Measurements from ENCODE around the gene GGACT.

GGACT gene

DNA sequence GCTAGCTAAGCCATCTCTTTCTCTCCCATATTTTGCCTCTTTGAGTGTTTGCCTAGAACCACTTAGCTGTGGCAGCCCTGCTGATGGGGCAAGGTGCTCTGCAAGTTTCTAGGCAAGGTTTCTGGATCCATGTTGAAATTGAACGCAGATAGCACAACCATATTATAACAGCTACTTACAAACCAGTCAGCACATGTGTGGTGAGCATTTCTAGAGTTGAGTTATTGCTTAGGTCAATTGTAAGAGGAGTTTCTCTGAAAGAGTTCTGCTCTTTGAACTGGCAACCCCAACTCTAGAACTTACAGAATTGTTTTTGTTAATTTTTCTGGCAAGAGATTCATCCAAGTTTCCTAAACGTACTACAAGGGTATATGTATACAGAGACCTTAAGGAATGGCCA is 103.3 kb downstream of the GGACT start:
- no peak overlapping the region for H3K9ac ChIP-seq (ENCODE audit: low read depth in 1 of 2, low read length in 2 of 2)
- H3K4me1 ChIP-seq (ENCODE audit: control insufficient read depth in 2 of 2, insufficient read depth in 2 of 2, low read length in 2 of 2): peaks cover 0 to 4% of the 10 kb centered on the region in 2 donors
- H3K27ac ChIP-seq (ENCODE audit: low read depth in 2 of 2, low read length in 2 of 2): no peak overlapping the region
- H3K27me3 ChIP-seq (ENCODE audit: control insufficient read depth in 2 of 2, insufficient read depth in 2 of 2, low read length in 2 of 2): no peaks in the 10 kb centered on the region
- no peaks in the 10 kb centered on the region for H3K36me3 ChIP-seq (ENCODE audit: control insufficient read depth in 2 of 2, insufficient read depth in 2 of 2, low read length in 2 of 2)
- H3K4me3 ChIP-seq (ENCODE audit: low read length in 2 of 2): no peak overlapping the region
- H3K9me3 ChIP-seq (ENCODE audit: control insufficient read depth in 2 of 2, low read length in 2 of 2): no peaks in the 10 kb centered on the region

DNA sequence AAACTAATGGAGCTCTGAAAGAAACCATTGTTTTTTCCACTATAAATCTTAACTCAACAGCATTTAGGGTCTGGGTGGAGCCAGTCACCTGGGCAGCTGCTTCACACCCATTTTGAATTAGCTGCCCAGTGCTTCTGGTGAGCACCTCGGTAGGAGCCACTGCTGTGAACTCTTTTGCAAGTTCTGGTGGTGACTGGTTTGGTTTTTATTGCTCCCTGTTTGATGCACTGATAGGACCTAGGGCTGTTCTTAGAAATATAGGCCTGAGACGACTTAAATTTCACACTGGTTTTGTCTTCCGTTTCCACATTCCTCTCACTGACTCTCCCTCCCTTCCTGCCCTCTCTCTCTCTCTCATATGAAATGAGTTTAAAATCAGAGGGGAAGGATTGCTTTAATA is 103.9 kb downstream of the GGACT start:
- Histone ChIP-seq H3K36me3 (ENCODE audit: control insufficient read depth in 2 of 2, insufficient read depth in 2 of 2, low read length in 2 of 2) (no peaks in the 10 kb centered on the region), H3K27me3 (ENCODE audit: control insufficient read depth in 2 of 2, insufficient read depth in 2 of 2, low read length in 2 of 2) (no peaks in the 10 kb centered on the region), H3K9ac (ENCODE audit: low read depth in 1 of 2, low read length in 2 of 2) (no peak overlapping the region), H3K4me1 (ENCODE audit: control insufficient read depth in 2 of 2, insufficient read depth in 2 of 2, low read length in 2 of 2) (peaks cover 0 to 4% of the 10 kb centered on the region in 2 donors), H3K4me3 (ENCODE audit: low read length in 2 of 2) (no peak overlapping the region), H3K27ac (ENCODE audit: low read depth in 2 of 2, low read length in 2 of 2) (peak overlapping the region in 1 of 2 donors; percentile 16), H3K9me3 (ENCODE audit: control insufficient read depth in 2 of 2, low read length in 2 of 2) (no peaks in the 10 kb centered on the region)

DNA sequence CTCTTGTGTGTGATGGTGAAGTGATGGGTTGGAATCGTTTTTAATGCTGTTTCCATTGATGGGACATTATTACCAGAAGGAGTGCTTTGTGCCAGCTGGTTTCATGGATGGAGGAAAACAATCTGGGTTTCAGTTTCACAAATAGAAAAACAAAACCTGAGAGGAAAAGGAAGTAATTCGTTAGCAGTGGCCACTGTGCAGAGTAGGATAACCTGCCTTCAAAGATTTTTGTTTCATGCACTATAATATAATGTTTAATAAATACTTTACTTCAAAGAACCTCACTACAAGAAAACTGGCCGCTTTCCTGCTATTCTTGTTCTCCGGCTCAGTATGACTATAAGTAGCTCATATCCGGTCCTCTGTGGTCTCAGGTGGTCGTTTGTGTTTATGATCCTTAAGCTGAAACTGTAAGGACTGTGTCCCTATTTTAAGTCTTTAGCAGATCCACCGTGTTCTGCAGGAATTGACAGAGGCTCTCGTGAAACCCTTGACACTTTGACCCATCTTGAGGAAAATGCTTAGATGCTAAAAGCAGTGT is 104.7 kb downstream of the GGACT start:
- Histone ChIP-seq H3K36me3 (ENCODE audit: control insufficient read depth in 2 of 2, insufficient read depth in 2 of 2, low read length in 2 of 2) (no peaks in the 10 kb centered on the region), H3K27me3 (ENCODE audit: control insufficient read depth in 2 of 2, insufficient read depth in 2 of 2, low read length in 2 of 2) (no peaks in the 10 kb centered on the region), H3K4me1 (ENCODE audit: control insufficient read depth in 2 of 2, insufficient read depth in 2 of 2, low read length in 2 of 2) (peaks cover 0 to 4% of the 10 kb centered on the region in 2 donors), H3K4me3 (ENCODE audit: low read length in 2 of 2) (no peak overlapping the region), H3K27ac (ENCODE audit: low read depth in 2 of 2, low read length in 2 of 2) (peak overlapping the region in 1 of 2 donors; percentile 16), H3K9ac (ENCODE audit: low read depth in 1 of 2, low read length in 2 of 2) (no peak overlapping the region), H3K9me3 (ENCODE audit: control insufficient read depth in 2 of 2, low read length in 2 of 2) (no peaks in the 10 kb centered on the region)

DNA sequence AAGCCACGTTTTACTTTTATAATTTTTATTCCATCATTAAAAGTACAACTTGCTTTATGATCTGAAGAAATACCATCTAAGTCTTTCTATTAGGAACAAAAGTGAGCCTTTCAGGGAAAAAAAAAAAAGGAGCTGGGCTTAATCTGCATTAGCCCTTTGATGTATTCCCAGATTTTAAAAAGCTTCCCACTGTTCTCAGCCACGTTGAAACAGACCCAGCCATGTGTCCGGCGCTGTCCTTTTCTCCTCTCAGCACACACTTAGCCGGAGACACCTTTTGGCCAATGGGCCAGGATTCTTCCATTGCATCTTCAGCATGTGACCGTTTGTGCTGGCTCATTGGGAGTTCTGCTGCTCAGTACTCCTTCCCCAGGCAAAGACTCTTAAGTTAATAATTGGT is 105.5 kb downstream of the GGACT start:
- peaks cover 0 to 4% of the 10 kb centered on the region in 2 donors for H3K36me3 ChIP-seq (ENCODE audit: control insufficient read depth in 2 of 2, insufficient read depth in 2 of 2, low read length in 2 of 2)
- H3K4me1 ChIP-seq (ENCODE audit: control insufficient read depth in 2 of 2, insufficient read depth in 2 of 2, low read length in 2 of 2): peaks cover 0 to 4% of the 10 kb centered on the region in 2 donors
- no peaks in the 10 kb centered on the region for H3K9me3 ChIP-seq (ENCODE audit: control insufficient read depth in 2 of 2, low read length in 2 of 2)
- H3K9ac ChIP-seq (ENCODE audit: low read depth in 1 of 2, low read length in 2 of 2): no peak overlapping the region
- H3K27me3 ChIP-seq (ENCODE audit: control insufficient read depth in 2 of 2, insufficient read depth in 2 of 2, low read length in 2 of 2): no peaks in the 10 kb centered on the region
- H3K4me3 ChIP-seq (ENCODE audit: low read length in 2 of 2): no peak overlapping the region
- no peak overlapping the region for H3K27ac ChIP-seq (ENCODE audit: low read depth in 2 of 2, low read length in 2 of 2)

DNA sequence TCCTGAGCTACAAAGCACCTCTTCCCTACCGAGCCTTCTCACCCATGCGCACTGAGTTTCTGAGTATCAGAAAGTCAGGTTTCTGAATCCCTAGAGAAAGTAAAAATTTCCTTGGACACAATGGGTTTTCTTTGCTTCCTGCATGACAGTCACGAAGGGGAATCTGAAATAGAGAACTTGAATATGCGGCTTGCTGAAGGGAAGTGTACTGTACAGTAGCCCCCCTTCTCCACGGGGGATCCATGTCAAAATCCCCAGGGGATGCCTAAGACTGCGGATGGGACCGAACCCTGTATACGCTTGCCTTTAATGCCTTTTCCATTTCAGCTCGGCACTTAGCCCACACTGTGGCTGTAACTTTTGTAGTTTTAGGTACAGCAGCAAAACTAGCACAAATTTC is 107.9 kb downstream of the GGACT start:
- Histone ChIP-seq H3K9ac (ENCODE audit: low read depth in 1 of 2, low read length in 2 of 2) (no peak overlapping the region), H3K9me3 (ENCODE audit: control insufficient read depth in 2 of 2, low read length in 2 of 2) (no peaks in the 10 kb centered on the region), H3K27me3 (ENCODE audit: control insufficient read depth in 2 of 2, insufficient read depth in 2 of 2, low read length in 2 of 2) (no peaks in the 10 kb centered on the region), H3K27ac (ENCODE audit: low read depth in 2 of 2, low read length in 2 of 2) (no peak overlapping the region), H3K36me3 (ENCODE audit: control insufficient read depth in 2 of 2, insufficient read depth in 2 of 2, low read length in 2 of 2) (peaks cover 0 to 6% of the 10 kb centered on the region in 2 donors), H3K4me1 (ENCODE audit: control insufficient read depth in 2 of 2, insufficient read depth in 2 of 2, low read length in 2 of 2) (peaks cover 0 to 7% of the 10 kb centered on the region in 2 donors), H3K4me3 (ENCODE audit: low read length in 2 of 2) (no peak overlapping the region)
